Stomach (tissue), 4 donors: ENCODE data around the gene KIF13A.
"Not testable (repeated sequence)": the region's sequence is repeated elsewhere in the genome, so short reads cannot be mapped to it uniquely, and the experiment has no call there.

ENCODE experiments used
- CTCF ChIP-seq, 7 experiments: fragments of 450-650 bp in 4 of 7; fragments of 200-600 bp in 3 of 7; sonication (generic) in 3 of 7; IDR thresholded peaks; one replicate each; pipeline ENCODE4 v1.5.1; 2016 to 2019; ENCODE audit warnings: antibody characterized with exemption in 7 of 7, control low read depth in 2 of 7, mild to moderate bottlenecking in 1 of 7
- POLR2A ChIP-seq, 4 donors: fragments of 450-650 bp; IDR thresholded peaks; one replicate each; pipeline ENCODE4 v1.6.1; 2016; ENCODE audit warnings: antibody characterized with exemption in 4 of 4, control low read depth in 2 of 4, mild to moderate bottlenecking in 1 of 4, moderate library complexity in 1 of 4

- TF ChIP-seq CTCF, POLR2A (IDR thresholded peaks at IDR 0.05): not testable (repeated sequence)
Observed at GRCh38 chr6:17844967-17845366, 142.5 kb downstream of the KIF13A start.
